Esophagus squamous epithelium (tissue), 5 donors: ENCODE data around the gene GID8. TPM values are rescaled to one million over a fixed set of nuclear protein-coding genes. Genes with fewer than 3 reads are reported as not detected.

Experiments used
- DNase-seq: peaks from one replicate; lab custom pipeline; 2025; lab: John Stamatoyannopoulos, UW
- H3K27ac ChIP-seq, 4 donors: fragments of 200-600 bp; sonication (generic); one replicate each; pipeline ENCODE4 v1.5.1; 2016 to 2019; ENCODE audit warnings: mild to moderate bottlenecking in 1 of 4
- H3K27me3 ChIP-seq, 4 donors: fragments of 200-600 bp; sonication (generic); 1 replicate in 3 of 4; 2 replicates in 1 of 4; pipeline versions ENCODE4 v1.5.1 to v1.6.0; 2017 to 2021; ENCODE audit warnings: antibody characterized with exemption in 1 of 4
- H3K36me3 ChIP-seq, 3 donors: fragments of 200-600 bp; sonication (generic); one replicate each; pipeline ENCODE4 v1.5.1; 2016 to 2019
- H3K4me1 ChIP-seq, 3 donors: fragments of 200-600 bp; sonication (generic); one replicate each; pipeline ENCODE4 v1.5.1; 2017 to 2019
- H3K4me3 ChIP-seq, 4 donors: fragments of 200-600 bp; sonication (generic); 1 replicate in 3 of 4; 2 replicates in 1 of 4; pipeline ENCODE4 v1.5.1; 2016 to 2019; ENCODE audit warnings: mild to moderate bottlenecking in 2 of 4, moderate library complexity in 1 of 4
- H3K9me3 ChIP-seq, 3 donors: fragments of 200-600 bp; sonication (generic); one replicate each; pipeline ENCODE4 v1.5.1; 2016 to 2019
- POLR2A ChIP-seq, 4 donors: fragments of 450-650 bp; IDR thresholded peaks; one replicate each; pipeline ENCODE4 v1.6.1; 2017; ENCODE audit warnings: antibody characterized with exemption in 4 of 4, mild to moderate bottlenecking in 4 of 4, moderate library complexity in 3 of 4
- WGBS, 2 donors: methylation state at CpG; one replicate each; pipeline ENCODE4 v1.1.5; 2018; 5-methylcytosine and 5-hydroxymethylcytosine counted together
- intact Hi-C: fragments of 100-400 bp; cut with DNase I; formaldehyde crosslinking; loops from one replicate; pipeline ENCODE4 v1.15.0; 2022
- total RNA-seq, 4 donors: library from RNA; depleted of rRNA; stranded (reverse); fragments of >200 nt; gene quantifications; one replicate each; pipeline ENCODE4 v1.1.0, GENCODE V29; 2016
- TF ChIP-seq, protein P1 (sequence below), 6 experiments: fragments of 450-650 bp in 4 of 6; fragments of 200-600 bp in 2 of 6; sonication (generic) in 2 of 6; IDR thresholded peaks; one replicate each; pipeline ENCODE4 v1.5.1; 2016 to 2019; ENCODE audit warnings: antibody characterized with exemption in 6 of 6, mild to moderate bottlenecking in 4 of 6, moderate library complexity in 4 of 6
- donor health status: DM: yes; HTN: yes; CAD: no.

The GID8 gene
- total RNA-seq, 4 donors from 2014 or later: 41.0 to 51.2 (median 44.1) TPM

GRCh38 chr20:62906647-62907375 lies 31.1 kb upstream of the GID8 start:
- Histone ChIP-seq H3K4me3 (no peak overlapping the region), H3K4me1 (peaks cover 0 to 9% (median 0%) of the 10 kb centered on the region in 3 donors), H3K27ac (no peak overlapping the region), H3K9me3 (no peaks in the 10 kb centered on the region), H3K36me3 (peaks cover 44 to 100% (median 79%) of the 10 kb centered on the region in 3 donors), H3K27me3 (no peaks in the 10 kb centered on the region)
- TF ChIP-seq, protein P1, sequence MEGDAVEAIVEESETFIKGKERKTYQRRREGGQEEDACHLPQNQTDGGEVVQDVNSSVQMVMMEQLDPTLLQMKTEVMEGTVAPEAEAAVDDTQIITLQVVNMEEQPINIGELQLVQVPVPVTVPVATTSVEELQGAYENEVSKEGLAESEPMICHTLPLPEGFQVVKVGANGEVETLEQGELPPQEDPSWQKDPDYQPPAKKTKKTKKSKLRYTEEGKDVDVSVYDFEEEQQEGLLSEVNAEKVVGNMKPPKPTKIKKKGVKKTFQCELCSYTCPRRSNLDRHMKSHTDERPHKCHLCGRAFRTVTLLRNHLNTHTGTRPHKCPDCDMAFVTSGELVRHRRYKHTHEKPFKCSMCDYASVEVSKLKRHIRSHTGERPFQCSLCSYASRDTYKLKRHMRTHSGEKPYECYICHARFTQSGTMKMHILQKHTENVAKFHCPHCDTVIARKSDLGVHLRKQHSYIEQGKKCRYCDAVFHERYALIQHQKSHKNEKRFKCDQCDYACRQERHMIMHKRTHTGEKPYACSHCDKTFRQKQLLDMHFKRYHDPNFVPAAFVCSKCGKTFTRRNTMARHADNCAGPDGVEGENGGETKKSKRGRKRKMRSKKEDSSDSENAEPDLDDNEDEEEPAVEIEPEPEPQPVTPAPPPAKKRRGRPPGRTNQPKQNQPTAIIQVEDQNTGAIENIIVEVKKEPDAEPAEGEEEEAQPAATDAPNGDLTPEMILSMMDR (IDR thresholded peaks at IDR 0.05): no peak
- TF ChIP-seq POLR2A (IDR thresholded peaks at IDR 0.05): no peak
- intact Hi-C loops: no loop called here
- DNase-seq: no peak
- WGBS, 2 donors: 88 to 92% methylated on average over 27 to 31 of the region's 31 CpGs

- peaks cover 0 to 18% (median 0%) of the 10 kb centered on the region in 3 donors for H3K4me1 ChIP-seq
- H3K4me3 ChIP-seq: no peak overlapping the region
- intact Hi-C loops: no loop called here
- H3K9me3 ChIP-seq: no peaks in the 10 kb centered on the region
- no peak overlapping the region for H3K27ac ChIP-seq
- peaks cover 48 to 100% (median 81%) of the 10 kb centered on the region in 3 donors for H3K36me3 ChIP-seq
- WGBS, 2 donors: 63 to 70% methylated on average over 12 to 13 of the region's 16 CpGs
- TF ChIP-seq, protein P1 (IDR thresholded peaks at IDR 0.05): peak in 4 of 6 experiments; percentile 17 to 35 (median 30)
- no peak for TF ChIP-seq POLR2A (IDR thresholded peaks at IDR 0.05)
- DNase-seq: no peak
- H3K27me3 ChIP-seq: no peaks in the 10 kb centered on the region
These were observed 30.3 kb upstream of the GID8 start for GRCh38 chr20:62907384-62908317.

DNA sequence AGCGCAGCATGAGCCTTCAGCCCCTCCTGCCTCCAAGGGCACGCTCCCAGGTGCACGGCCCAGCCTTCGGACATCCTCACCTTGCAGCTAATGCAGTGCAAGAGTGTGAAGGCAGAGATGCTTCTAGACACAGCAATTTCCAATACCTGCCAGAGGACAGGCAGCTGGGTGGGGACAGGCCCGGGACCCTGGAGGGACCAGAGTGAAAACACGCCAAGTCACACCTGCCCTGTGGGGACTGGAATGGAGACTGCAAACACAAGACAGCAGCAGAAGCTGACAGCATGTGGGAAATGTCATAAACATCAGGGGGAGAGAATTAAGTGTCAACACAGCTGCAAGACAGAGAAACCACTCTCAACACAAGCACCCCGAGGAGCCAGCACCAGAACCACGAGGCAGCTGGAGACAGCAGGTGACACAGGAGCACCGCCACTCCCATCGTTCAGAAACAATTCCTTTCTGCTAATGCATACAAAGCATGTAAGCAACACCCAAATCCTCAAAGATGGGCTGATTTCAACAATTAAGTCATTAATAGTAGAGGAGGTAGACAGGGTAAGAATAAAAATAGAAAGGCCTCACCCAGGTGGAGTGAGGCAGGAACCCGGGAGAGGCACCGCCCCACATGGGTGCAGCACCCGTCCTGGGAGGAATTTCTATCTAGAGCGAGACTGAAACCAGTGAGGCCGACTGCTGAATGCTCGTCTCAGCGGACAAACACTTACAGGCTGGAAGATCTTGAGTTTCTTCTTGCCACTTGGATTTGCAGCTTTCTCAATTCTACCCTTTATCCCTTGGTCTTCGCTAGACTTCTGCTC lies 28.8 kb upstream of the GID8 start:
- DNase-seq: no peak
- Histone ChIP-seq H3K27me3 (no peaks in the 10 kb centered on the region), H3K4me3 (no peak overlapping the region), H3K4me1 (peaks cover 0 to 30% (median 0%) of the 10 kb centered on the region in 3 donors), H3K27ac (no peak overlapping the region), H3K36me3 (peaks cover 52 to 99% (median 73%) of the 10 kb centered on the region in 3 donors), H3K9me3 (no peaks in the 10 kb centered on the region)
- WGBS, 2 donors: 76 to 82% methylated on average over 12 to 17 of the region's 18 CpGs
- intact Hi-C loops: no loop called here
- TF ChIP-seq POLR2A (IDR thresholded peaks at IDR 0.05): no peak
- TF ChIP-seq, protein P1 (IDR thresholded peaks at IDR 0.05): no peak

DNA sequence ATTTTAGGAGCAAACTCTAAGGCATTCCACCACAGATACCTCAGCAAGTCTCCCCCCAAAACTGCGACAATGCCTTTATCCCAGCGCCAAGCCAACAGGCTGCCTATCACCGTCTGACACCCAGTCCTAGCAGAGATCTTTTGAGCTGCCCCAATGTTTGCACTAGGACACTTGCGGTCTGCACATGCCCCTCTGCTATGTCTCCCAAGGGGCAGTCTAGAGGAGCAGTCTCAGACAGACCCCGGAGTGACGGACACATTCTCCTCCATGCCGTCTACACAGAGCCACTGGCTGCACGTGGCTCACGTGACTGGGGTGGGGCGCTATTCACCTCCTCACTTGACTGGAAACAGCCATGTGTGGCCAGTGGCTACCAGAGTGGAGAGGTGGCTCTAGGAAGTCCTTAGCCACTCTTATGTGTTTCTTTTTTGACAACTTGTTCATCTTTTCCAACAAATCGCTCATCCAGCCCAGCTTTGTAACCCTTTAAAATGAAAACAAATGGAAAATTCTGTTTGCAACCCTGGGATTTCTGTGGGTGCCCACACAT lies 27.7 kb upstream of the GID8 start:
- no peak for DNase-seq
- Histone ChIP-seq H3K27ac (no peak overlapping the region), H3K36me3 (peaks cover 52 to 88% (median 65%) of the 10 kb centered on the region in 3 donors), H3K4me1 (peaks cover 0 to 41% (median 5%) of the 10 kb centered on the region in 3 donors), H3K4me3 (no peak overlapping the region), H3K27me3 (no peaks in the 10 kb centered on the region), H3K9me3 (no peaks in the 10 kb centered on the region)
- 89 to 93% methylated on average over 9 to 11 of the region's 11 CpGs for WGBS, 2 donors
- intact Hi-C loops: no loop called here
- TF ChIP-seq, protein P1 (IDR thresholded peaks at IDR 0.05): no peak
- no peak for TF ChIP-seq POLR2A (IDR thresholded peaks at IDR 0.05)
